T-helper 17 cell (primary cell): ENCODE results near the gene GHR. TPM values are rescaled to one million over a fixed set of nuclear protein-coding genes. Genes with fewer than 3 reads are reported as not detected.

Experiments used
- ATAC-seq: fragments of 150-1000 bp; cut with Tn5 transposase; 2 replicates; pipeline ENCODE4 v1.10.0; 2021; ENCODE audit warnings: mild to moderate bottlenecking, moderate library complexity
- DNase-seq, 3 donors: peaks; one replicate each; pipeline versions ENCODE4 v3.0.0 to v3.0.0-alpha.2; 2020 to 2021
- H3K9me3 ChIP-seq: one replicate; pipeline ENCODE4 v1.7.0; 2013; ENCODE audit warnings: low read length, mild to moderate bottlenecking; ENCODE audit not compliant: control insufficient read depth, poor library complexity, severe bottlenecking
- H3K27ac Mint-ChIP-seq: one replicate; pipeline ENCODE4 v1.8.0; 2022; ENCODE audit warnings: mild to moderate bottlenecking, moderate library complexity, mixed read lengths
- H3K27me3 Mint-ChIP-seq: one replicate; pipeline ENCODE4 v1.8.0; 2022; ENCODE audit warnings: mixed read lengths
- H3K36me3 Mint-ChIP-seq: one replicate; pipeline ENCODE4 v1.8.0; 2022; ENCODE audit warnings: low read depth, mixed read lengths
- H3K4me1 Mint-ChIP-seq: one replicate; pipeline ENCODE4 v1.8.0; 2022; ENCODE audit warnings: mild to moderate bottlenecking, mixed read lengths
- H3K4me3 Mint-ChIP-seq: one replicate; pipeline ENCODE4 v1.8.0; 2022; ENCODE audit warnings: mild to moderate bottlenecking, moderate library complexity, mixed read lengths
- total RNA-seq, 4 donors: library from RNA in 2 of 4; stranded (reverse) in 2 of 4; gene quantifications; one replicate each; pipeline ENCODE4 v1.2.3 and lab custom pipeline; 2022 to 2026

Gene GHR
- total RNA-seq, 2 donors from 2014 or later = not detected

DNA sequence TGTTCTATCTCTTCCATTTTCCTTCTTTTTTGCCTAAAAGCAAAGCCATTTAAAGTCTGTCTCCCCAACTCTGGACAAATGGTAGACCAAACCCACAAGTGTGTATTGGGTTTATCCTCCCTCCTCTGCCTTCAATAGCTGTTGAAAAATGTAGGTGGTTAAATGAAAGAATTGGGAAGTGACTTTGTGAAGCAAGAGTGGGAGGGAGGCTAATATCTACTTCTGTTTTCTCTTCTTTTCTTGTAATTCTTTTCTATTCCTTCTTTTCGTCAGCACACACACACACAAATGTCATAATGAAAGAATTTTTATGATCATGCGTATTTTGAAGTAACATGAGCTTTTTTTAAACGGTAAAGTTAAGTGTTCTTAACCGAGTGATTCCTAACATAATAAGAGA, 337.2 kb downstream of the GHR start:
- Mint-ChIP-seq H3K4me3 (no peak overlapping the region), H3K27me3 (peaks cover 23% of the 10 kb centered on the region), H3K36me3 (peaks cover 4% of the 10 kb centered on the region)

DNA sequence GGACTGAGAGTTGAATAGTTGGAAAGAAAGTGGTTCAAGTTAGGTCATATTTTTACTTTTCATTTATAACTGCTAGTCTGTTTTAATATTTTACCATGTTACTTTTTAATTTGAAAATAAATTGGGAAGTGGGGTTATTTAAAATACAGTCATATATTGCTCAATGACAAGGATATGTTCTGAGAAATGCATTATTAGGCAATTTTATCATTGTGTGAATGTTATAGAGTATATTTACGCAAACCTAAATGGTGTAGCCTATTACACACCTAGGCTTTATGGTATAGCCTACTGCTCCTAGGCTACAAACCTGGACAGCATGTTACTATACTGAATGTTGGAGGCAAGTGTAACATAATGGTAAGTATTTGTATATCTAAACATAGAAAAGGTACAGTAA, 338.6 kb downstream of the GHR start:
- H3K9me3 ChIP-seq = no peaks in the 10 kb centered on the region
- Mint-ChIP-seq H3K4me1 (peaks cover 18% of the 10 kb centered on the region), H3K27me3 (peaks cover 20% of the 10 kb centered on the region), H3K27ac (no peak overlapping the region), H3K36me3 (peaks cover 4% of the 10 kb centered on the region), H3K4me3 (no peak overlapping the region)
- DNase-seq (no peak), ATAC-seq (no peak)

More for the DNA sequence above, 337.2 kb downstream of the GHR start:
- ATAC-seq = no peak
- no peaks in the 10 kb centered on the region for H3K9me3 ChIP-seq
- H3K27ac Mint-ChIP-seq = peak overlapping the region; percentile 19
- DNase-seq = no peak
- H3K4me1 Mint-ChIP-seq = peaks cover 15% of the 10 kb centered on the region

- no peak for ATAC-seq
These were observed 344.4 kb downstream of the GHR start for GRCh38 chr5:42767491-42768105.

DNA sequence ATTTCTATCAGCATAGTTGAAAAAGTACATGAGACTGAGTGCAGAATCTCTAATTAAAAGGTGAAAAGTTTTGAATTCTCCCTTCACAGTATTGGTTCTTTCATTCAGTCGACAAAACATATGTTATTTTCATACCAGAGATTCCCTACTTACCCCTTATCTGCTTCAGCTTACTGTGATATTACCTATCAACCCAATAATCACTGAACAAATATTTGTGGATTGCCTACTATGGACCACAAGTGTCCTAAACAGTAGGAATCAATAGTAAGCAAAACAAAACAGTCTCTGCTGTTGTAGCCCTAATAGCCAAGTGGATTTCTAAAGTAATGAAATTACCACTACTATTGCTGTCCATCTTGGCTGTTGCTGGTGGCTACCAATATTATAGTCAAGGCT, 344.9 kb downstream of the GHR start:
- Mint-ChIP-seq H3K27ac (no peak overlapping the region), H3K36me3 (no peaks in the 10 kb centered on the region), H3K4me3 (no peak overlapping the region), H3K4me1 (peaks cover 5% of the 10 kb centered on the region), H3K27me3 (peaks cover 18% of the 10 kb centered on the region)
- DNase-seq (no peak), ATAC-seq (no peak)
- no peaks in the 10 kb centered on the region for H3K9me3 ChIP-seq

More at GRCh38 chr5:42767491-42768105, 344.4 kb downstream of the GHR start:
- DNase-seq = no peak
- Mint-ChIP-seq H3K36me3 (no peaks in the 10 kb centered on the region), H3K4me3 (no peak overlapping the region), H3K27me3 (peaks cover 18% of the 10 kb centered on the region), H3K4me1 (peaks cover 5% of the 10 kb centered on the region), H3K27ac (no peak overlapping the region)
- H3K9me3 ChIP-seq = no peaks in the 10 kb centered on the region

DNA sequence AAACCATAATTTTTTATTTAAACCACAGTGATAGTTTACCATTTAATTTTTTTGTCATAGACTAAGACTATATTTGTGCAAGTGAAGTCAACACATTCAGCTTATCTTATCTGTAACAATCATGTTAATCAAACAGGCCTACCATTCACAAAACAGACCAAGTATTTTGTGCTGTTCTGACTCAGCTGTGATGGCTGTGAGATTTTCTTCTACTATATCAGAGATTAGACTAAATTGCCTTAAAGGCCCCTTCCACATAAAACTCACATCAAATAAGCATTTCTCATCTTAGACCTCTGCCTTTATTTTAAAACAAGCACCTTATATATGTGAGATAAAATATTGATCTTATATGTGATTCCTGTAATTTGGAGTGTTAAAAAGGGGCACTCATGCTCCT, 346.8 kb downstream of the GHR start:
- Mint-ChIP-seq H3K27me3 (peaks cover 23% of the 10 kb centered on the region), H3K36me3 (no peaks in the 10 kb centered on the region), H3K4me1 (peaks cover 5% of the 10 kb centered on the region), H3K4me3 (no peak overlapping the region), H3K27ac (no peak overlapping the region)
- DNase-seq (no peak), ATAC-seq (no peak)
- no peaks in the 10 kb centered on the region for H3K9me3 ChIP-seq
